GM18511 (cell line): ENCODE measurements around the gene C9orf152.
"Not testable (repeated sequence)": the region's sequence is repeated elsewhere in the genome, so short reads cannot be mapped to it uniquely, and the experiment has no call there.

Experiments used
- ATAC-seq: cut with Tn5 transposase; IDR thresholded peaks from one replicate; pipeline ENCODE4 v1.9.1; 2021; ENCODE audit warnings: mild to moderate bottlenecking, moderate library complexity; ENCODE audit not compliant: unreplicated experiment

C9orf152 gene

DNA sequence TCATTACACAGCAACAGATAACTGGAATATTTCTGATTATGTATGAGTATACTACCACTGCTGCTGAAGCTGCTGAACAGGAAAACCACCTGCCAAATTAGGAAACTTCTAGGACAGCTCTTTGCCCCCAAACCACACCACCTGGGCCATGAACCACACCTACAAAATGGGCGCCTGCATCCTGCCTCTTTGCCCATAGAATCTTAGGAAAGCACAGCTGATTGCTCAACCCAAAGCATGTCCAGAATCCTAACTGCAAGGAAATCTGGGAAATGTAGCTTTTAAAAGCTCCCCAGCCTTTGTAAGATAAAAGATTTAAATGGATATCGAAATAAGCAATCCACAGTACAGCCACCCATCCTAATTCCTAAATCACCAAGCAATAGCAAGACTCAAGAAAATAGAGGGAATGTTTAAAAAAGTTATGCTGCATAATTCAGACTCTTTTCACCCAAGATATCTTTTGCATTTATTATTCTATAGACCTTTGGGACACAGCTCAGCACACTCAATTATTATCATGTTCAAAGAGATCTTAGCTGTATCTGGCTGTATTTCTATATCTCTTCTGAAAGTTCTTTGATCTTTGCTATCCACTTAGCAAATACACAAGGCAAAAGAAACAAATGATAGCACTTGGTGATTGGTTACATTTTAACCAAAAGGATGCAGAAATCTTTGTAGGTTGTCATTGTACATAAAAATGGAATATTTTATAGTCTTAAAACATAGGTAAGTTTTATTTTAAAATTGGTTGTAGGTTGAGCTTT lies 6.8 kb upstream of the C9orf152 start:
- ATAC-seq, result no peak

DNA sequence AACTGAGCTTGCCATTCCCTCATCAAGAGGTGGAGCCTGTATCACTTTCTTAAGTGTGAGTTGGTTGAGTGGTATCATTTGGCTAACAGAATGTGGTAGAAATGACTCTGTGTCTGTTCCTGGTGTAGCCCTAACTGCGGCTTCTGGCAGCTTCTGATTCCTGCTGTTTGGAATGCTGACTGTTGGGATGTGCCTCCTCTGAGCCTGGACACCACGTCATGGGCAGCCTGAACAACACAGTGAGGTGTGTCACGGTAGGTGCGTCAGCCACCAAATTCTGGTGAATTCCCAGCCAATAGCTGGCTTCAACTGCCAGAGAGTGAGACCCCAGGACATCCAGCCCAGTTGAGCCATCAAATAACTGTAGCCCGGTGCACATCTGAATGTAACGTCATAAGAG lies 6.1 kb upstream of the C9orf152 start:
- no peak for ATAC-seq

DNA sequence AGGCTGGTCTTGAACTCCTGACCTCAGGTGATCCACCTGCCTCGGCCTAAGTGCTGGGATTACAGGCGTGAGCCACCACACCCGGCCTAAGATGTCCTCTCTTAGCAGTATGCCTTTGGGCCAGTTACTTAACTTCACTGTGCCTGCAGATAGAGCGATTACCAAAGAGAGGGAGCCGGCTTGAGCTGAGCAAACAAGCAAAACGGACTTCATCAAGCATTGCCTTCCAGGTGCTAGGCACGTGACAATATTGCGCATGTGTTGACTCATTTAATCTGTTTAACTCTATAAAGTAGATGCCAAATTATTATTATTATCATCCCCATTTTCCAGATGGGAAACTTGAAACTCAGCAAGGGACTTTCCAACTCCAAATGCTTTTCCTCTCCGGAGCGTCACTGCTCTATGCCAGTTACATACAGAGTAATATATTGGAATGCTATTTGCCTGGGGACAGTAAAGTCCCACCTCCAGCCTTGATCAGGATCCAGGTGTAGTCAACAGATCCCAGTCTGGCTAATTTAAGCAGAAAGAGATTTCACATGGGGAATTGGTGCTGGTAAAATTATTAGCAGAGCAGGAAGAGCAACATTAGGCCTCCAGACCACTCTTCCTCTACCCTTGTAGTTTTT lies 5.6 kb upstream of the C9orf152 start:
- ATAC-seq, result no peak

DNA sequence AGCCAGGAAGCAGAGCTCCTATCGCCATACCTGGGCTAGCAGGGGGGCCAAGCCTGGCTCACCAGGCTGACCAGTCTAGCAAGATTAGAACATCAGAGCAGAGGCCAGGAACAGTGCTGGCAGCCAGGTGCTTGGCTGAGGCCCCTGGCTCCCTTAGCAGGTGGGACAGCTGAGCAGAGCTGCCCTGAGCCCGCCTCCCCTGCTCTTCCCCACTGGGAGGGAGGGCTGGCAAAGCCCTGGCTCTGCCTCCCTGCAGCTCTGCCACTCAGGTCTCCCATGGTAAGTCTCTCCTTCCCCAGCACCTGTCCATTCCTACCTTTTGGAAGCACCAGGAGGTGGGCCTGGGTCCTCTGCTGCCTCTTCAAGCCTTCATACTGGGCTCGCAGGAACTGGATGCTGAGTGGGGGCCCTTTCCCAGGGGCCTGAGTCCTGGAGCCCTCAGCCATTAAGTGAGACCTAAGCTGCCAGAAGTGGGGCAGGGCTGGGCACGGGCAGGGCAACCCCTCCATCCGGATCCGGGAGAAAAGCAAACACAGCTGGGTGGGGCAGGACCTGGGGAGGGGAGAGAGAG lies 803 bp downstream of the C9orf152 start:
- ATAC-seq, result no peak

DNA sequence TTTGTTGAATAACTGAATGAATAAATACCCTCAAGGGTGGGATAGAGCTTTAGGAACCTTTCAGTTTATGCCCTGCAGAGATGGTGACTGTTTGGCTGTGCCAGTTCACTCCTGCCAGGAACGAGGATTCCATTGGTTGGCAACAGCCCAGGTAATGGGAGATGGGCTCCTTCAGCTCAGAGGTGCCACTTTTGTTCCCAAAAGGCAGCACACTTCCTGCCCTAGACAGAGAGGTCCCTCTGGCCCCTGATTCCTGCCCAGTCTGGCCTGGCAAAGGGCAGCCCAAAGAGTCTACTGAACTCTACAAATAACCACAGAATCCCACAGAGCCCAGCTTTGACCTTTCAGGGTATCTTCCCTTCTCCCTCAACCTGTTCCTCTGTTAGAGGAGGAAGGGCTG lies 1.6 kb downstream of the C9orf152 start:
- ATAC-seq, result no peak

DNA sequence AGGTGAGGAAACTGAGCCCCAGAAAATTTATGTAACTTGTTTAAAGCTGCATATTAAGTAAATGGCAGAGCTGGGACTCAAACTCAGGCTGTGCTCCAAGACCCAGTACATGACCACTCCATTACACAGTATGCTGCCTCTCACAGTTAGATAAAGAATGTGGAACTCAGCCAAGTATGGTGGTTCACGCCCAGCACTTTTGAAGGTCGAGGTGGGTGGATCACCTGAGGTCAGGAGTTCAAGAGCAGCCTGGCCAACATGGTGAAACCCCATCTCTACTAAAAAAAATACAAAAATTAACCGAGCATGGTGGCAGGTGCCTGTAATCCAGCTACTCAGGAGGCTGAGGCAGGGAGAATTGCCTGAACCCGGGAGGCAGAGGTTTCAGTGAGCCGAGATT lies 2.3 kb downstream of the C9orf152 start:
- ATAC-seq, result not testable (repeated sequence)

DNA sequence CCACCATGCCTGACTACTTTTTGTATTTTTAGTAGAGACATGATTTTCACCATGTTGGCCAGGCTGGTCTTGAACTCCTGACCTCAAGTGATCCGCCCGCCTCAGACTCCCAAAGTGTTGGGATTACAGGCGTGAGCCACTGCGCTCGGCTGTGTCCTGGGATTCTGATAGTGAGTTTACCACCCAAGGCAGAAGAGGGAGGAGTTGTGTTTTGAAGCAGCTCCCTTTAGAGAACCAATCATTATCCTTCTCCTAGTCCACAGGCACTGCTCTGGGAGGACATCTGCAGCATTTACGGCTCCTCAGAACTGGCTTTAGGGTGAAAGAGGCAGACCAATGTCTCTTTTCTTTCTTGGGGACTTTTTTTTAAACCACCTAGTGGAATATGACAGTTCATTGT lies 5.7 kb downstream of the C9orf152 start:
- no peak for ATAC-seq

DNA sequence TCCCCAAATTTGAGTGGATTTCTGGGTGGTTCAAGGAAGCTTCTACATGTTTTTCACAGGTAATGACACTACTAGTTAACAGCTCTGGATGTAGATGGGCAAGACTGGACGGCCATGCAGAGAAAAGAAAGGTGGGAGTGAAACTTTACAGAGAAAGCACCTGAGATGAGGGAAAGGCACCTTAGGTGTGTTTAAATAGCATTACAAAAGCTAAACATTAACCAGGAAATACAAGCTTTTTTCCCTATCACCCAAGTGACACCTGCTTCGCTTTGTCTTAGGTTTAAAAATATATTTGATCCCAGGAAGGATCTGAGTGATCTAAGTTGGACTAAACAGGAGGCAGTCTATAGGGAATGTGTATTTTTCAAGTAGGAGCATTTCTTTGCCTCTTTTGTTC lies 8.3 kb downstream of the C9orf152 start:
- ATAC-seq, result no peak

DNA sequence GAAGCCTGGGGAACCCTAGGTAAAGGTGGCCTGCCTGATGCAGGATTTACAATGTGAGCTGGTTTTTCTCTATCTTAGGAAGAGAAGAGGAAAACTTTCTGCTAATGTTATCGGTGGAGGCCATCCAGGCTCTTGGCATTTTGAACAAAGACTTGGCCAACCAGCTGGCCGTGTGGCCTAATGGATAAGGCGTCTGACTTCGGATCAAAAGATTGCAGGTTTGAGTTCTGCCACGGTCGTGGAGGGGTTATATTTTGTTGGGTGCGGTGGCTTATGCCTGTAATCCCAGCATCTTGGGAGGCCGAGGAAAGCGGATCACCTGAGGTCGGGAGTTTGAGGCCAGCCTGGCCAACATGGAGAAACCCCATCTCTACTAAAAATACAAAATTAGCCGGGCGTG lies 9.6 kb downstream of the C9orf152 start:
- no peak for ATAC-seq

DNA sequence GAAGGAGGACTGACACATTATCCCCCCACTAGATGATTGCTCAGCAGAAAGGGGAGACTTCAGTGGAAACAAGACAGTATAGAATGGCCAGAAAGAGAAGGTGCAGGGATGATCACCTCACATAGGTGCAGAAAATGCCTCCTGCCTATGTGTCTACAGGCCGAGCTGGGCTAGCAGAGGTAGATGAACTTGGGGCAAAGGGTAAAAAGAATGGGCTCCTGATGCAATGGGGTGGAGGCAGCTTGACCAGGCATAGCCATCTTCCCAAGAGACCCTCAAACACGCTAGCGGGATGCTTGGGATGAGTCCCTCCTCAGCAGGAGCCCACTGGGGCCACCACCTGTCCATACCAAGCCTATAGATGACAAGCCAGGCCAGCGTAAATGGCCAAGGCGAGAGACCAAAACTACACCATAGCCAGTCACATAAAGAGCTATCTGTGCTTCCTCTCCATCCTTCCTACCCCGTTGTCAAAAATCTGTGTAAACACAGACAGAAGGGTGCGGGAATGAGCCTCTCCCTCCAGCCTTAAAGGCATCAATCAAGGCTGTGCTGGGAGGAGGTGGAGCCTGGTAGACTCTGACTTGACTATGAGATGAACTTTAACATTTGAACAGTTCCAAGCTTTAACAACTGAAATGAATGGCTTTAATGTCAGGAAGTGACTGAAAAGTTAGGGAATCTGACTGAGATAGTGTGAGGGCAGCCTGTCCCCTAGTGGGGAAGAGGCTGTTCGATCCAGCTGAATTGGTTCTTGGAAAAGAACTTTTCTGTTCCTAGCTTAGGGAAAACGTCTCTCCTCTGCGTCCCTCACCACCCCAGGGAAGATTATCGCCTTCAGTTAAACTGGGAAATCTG lies 10.4 kb downstream of the C9orf152 start:
- ATAC-seq, result no peak

DNA sequence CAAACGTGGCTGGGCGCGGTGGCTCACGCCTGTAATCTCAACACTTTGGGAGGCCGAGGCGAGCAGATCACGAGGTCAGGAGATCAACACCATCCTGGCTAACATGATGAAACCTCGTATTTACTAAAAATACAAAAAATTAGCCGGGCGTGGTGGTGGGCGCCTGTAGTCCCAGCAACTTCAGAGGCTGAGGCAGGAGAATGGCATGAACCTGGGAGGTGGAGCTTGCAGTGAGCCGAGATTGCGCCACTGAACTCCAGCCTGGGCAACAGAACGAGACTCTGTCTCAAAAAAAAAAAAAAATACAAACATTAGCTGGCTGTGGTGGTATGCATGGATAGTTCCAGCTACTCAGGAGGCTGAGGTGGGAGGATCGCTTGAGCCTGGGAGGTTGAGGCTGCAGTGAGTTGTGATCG lies 11.9 kb downstream of the C9orf152 start:
- ATAC-seq, result not testable (repeated sequence)

DNA sequence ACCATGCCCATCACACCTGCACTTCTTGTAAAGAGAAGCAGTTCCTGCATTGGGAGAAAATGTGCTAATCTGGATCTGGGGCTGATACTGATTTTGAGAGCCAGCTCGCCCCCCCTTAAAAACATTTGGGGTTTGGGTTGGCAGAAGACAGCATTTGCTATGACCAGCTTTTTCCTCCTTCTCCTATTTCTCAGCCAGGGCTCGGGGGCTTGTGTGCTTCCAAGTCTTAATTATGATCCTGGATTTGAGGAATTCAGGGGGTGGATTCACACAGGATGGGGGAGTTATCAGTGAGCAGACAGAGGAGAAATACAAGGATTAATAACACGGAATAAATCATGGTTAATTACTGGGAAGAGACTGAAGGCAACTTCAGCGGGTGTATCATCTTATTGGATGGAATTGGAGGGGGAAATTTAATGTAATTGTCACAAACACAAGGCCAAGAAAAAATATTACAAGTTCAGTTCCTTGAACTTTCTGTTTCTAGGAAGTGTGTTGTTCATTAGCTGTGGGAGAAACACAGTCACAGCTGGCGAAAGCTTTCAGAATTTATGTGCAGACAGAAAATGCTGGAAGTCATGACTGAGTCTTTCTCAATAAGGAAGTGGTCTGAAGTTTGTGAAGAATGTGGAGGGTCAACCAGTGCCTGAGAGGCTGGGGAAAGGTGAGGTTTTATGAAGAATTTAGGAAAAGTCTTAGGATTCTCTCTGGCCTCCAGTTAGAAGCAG lies 15.3 kb downstream of the C9orf152 start:
- no peak for ATAC-seq

DNA sequence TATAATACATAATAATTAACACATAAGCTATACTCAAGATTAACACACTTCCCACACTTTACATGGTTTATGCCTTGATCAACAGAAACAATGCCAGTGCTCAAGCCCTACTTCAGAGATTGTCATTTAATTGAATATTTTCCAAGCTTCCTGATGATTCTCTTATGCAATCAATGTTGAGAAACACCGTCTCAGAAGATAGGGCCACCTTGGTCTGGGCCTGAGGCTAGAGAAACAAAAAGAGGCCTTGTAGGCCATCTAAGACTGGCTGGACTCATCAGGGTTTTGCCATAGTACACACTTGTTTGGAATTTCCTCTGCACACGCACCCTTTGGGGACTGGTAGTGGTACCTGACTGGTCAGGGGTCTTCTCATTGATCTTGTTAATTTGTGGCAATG lies 16.3 kb downstream of the C9orf152 start:
- no peak for ATAC-seq

DNA sequence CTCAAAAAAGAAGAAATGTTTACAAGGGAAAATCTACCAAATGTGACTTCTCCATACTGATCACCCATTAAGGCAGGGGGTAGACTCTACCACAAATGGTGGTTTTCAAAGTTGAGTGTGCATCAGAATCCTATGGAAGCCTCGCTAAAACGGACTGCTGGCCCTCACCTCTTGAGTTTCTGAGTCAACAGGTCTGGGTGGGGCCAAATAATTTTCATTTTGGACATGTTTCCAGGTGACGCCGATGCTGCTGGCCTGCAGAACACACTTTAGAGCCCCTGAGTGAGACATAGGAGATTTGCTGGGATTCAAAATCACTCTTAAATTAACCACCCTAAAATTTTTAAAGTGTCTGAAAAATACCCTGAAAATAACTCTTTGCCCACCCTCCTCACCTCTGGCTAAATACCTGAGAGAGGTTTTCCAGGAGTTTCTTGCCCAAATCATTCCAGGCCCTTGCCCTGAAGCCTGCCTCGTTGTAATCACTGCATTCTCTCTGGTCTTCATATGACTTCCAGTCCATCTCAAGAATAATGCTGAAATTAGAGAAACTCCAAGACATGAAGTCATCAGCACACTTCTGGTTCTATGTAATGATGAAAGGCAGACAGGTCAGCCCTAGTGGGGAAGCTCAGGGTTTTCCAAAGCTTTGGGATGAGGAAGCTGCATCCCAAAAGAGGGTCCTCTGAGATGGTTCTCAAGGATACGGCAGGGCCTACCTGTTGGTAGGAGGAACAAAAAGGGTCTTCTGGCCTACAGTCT lies 18.2 kb downstream of the C9orf152 start:
- ATAC-seq, result no peak

DNA sequence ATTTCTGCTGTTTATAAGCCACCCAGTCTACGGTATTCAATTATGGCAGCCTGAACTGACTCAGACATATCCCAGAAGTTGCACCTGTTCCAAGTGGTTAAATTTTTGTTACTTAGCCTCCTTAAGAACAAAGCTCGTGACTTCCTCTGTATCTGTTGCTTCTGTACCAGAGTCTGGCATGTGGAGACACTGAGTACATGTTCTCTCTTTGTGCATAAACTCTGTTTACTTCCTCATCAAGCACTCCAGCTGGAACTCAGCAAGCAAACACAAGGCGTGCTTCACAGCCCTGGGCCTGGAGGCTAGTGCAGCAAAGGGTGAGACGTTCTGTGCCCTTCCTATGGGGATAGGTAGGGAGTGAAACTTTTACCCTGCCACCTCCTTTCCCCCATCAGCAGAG lies 19.0 kb downstream of the C9orf152 start:
- ATAC-seq, result no peak

DNA sequence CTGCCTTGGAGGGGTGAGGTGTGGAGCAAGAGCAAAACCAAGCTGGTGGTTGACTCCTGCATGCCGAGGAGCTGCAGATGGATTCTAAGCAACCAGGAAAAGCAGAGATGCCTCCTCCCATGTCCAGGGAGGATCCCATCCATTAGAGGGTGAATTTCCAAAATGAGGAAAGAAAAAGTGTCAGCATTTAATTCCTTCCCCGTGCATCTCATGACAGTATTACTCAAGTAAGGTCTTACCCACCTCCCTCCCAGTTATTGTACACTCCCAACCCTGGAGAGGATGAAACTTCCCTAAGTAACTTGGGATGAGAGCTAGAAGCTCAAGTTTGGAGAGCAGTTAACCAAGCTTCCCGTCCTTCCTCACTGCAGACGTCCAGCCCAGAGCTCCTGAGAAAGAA lies 19.9 kb downstream of the C9orf152 start:
- ATAC-seq, result no peak

DNA sequence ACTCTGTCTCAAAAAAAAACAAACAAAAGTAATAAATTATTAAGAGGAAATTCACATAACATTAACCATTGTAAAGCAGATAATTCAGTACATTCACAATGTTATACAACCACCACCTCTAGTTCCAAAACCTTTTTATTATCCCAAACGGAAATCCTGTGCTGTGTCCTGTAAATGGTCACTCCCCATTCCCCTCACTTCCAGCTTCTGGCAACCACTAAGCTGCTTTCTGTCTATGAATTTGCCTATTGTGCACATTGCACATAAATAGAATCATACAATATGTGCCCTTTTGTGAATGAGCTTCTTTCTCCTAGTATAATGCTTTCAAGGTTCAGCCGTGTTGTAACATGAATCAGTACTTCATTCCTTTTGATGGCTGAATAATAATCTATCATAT lies 20.8 kb downstream of the C9orf152 start:
- no peak for ATAC-seq

DNA sequence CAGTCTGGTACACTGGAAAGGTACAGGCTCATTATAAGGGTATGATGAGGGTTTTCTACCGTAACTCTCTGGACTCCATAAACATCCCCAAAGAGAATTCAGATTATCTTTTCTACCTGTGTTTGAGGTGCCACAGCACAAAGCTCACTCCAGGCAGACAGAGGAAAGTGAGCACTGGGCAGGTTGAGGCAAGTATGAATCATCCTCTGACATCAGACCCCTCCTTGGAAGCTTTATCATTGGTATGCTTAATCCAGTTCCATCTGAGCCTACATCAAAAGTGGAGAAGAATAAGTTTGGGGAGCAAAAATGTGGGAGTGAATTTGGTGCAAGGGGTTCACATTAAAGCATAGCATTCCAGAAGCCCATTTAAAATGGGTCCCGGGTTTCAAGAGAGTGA lies 21.7 kb downstream of the C9orf152 start:
- ATAC-seq, result no peak

DNA sequence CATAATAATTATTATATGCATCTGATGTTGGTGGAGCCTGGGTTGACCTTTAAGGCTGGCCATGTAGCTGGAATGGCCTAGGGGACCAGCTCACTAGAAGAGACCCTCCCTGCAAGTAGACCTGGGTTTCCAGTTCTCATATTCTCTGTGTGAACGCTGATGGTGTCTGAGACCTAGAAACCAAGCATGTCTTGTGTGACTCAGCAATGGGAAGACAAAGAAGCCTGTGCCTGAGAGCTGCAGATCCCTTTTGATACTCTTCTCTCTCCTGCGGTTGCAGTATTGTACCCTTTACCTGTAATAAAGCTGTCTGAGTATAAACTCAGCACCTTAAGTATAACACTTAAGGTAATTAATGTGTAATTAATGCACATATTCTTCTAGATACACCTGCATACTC lies 22.2 kb downstream of the C9orf152 start:
- ATAC-seq, result no peak
